ENCODE results near the gene TMEM150A. TPM values are rescaled to one million over a fixed set of nuclear protein-coding genes. Genes with fewer than 3 reads are reported as not detected.

The TMEM150A gene
- total and polyA plus RNA-seq, 2 of the 13 experiments (the other 11 are each of a cell fraction or from before 2014, with no cell fraction given), result 30.1 to 70.4 TPM

GRCh38 chr2:85578243-85579180, 24.0 kb downstream of the TMEM150A start (continued):
- no peak for TF ChIP-seq ZNF703 (CRISPR knock-in tag; IDR thresholded peaks at IDR 0.05; ENCODE audit: borderline replicate concordance)
- no peak for TF ChIP-seq ZNF280B (CRISPR knock-in tag; IDR thresholded peaks at IDR 0.05; ENCODE audit: borderline replicate concordance)
- TF ChIP-seq ZNF232 (CRISPR knock-in tag; IDR thresholded peaks at IDR 0.05; ENCODE audit: borderline replicate concordance), result no peak
- TF ChIP-seq ZNF264 (CRISPR knock-in tag; IDR thresholded peaks at IDR 0.05), result no peak
- TF ChIP-seq HINFP (CRISPR knock-in tag; IDR thresholded peaks at IDR 0.05; ENCODE audit: low read depth), result no peak
- TF ChIP-seq ARID5B (CRISPR knock-in tag; IDR thresholded peaks at IDR 0.05), result no peak
- no peak for TF ChIP-seq ZNF362 (CRISPR knock-in tag; IDR thresholded peaks at IDR 0.05; ENCODE audit: borderline replicate concordance)
- TF ChIP-seq POLR2AphosphoS5 (IDR thresholded peaks at IDR 0.05; ENCODE audit: low read depth, low read length), result no peak
- no peak for TF ChIP-seq KDM4B (CRISPR knock-in tag; IDR thresholded peaks at IDR 0.05)
- no peak for TF ChIP-seq EP300 (IDR thresholded peaks at IDR 0.05; ENCODE audit: low read depth in 2 of 2, low read length in 2 of 2)
- TF ChIP-seq EP300 (CRISPR knock-in tag; IDR thresholded peaks at IDR 0.05; ENCODE audit: borderline replicate concordance), result no peak
- TF ChIP-seq ZC3H4 (CRISPR knock-in tag; IDR thresholded peaks at IDR 0.05; ENCODE audit: borderline replicate concordance), result no peak
- no peak for TF ChIP-seq SNAPC2 (CRISPR knock-in tag; IDR thresholded peaks at IDR 0.05)
- no peak for TF ChIP-seq HNRNPK (IDR thresholded peaks at IDR 0.05; ENCODE audit: low read depth, low read length, poor library complexity, severe bottlenecking)
- no peak for TF ChIP-seq ZNF260 (CRISPR knock-in tag; IDR thresholded peaks at IDR 0.05; ENCODE audit: borderline replicate concordance, low read depth)
- no peak for TF ChIP-seq ZNF207 (IDR thresholded peaks at IDR 0.05; ENCODE audit: borderline replicate concordance)
- no peak for TF ChIP-seq RFXANK (CRISPR knock-in tag; IDR thresholded peaks at IDR 0.05)
- TF ChIP-seq ARNTL (CRISPR knock-in tag; IDR thresholded peaks at IDR 0.05), result no peak; the same call in 1 of the 2 replicates
- TF ChIP-seq SOX13 (IDR thresholded peaks at IDR 0.05), result no peak
- TF ChIP-seq SOX13 (CRISPR knock-in tag; conservative IDR thresholded peaks at IDR 0.05 in 1 of 2, IDR thresholded peaks at IDR 0.05 in 1 of 2), result no peak
- no peak for TF ChIP-seq ZNF331 (CRISPR knock-in tag; IDR thresholded peaks at IDR 0.05)
- TF ChIP-seq FOXM1 (CRISPR knock-in tag; IDR thresholded peaks at IDR 0.05), result no peak
